Hematopoietic multipotent progenitor cell treated with erythropoietin and hydrocortisone succinate and interleukin-3 and kit ligand, for 4 days (in vitro differentiated cells): Measurements from ENCODE around the gene PSMD3.
"Not testable (repeated sequence)": the region's sequence is repeated elsewhere in the genome, so short reads cannot be mapped to it uniquely, and the experiment has no call there.

Source experiments
- DNase-seq: peaks from one replicate; pipeline ENCODE4 v3.0.0-alpha.2; 2015

PSMD3 gene

GRCh38 chr17:40000161-40000560 lies 19.6 kb downstream of the PSMD3 start:
- DNase-seq, result no peak

GRCh38 chr17:40001335-40001734 lies 20.7 kb downstream of the PSMD3 start:
- DNase-seq, result not testable (repeated sequence)

GRCh38 chr17:40004072-40004471 lies 23.5 kb downstream of the PSMD3 start:
- no peak for DNase-seq

- no peak for DNase-seq
These were observed 24.1 kb downstream of the PSMD3 start for GRCh38 chr17:40004712-40005111.

DNA sequence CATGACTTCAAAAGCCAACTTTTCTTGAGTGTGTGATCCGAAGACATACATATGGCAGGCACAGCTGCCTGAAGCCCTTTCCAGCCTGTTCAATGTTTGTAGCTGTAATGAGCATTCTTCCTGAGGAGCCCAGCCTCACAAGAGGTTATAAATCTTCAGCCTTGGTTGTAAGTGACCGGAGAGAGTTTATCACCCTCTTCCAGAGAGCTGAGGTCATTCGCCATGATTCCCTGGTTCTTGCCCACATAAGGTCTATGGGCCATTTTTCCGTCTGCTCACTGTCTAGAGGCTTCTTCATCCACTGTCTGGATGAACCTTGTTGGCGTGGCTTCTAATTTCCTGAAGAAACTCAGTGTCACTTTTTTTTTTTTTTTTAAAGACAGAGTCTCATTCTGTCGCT lies 24.9 kb downstream of the PSMD3 start:
- DNase-seq, result no peak

DNA sequence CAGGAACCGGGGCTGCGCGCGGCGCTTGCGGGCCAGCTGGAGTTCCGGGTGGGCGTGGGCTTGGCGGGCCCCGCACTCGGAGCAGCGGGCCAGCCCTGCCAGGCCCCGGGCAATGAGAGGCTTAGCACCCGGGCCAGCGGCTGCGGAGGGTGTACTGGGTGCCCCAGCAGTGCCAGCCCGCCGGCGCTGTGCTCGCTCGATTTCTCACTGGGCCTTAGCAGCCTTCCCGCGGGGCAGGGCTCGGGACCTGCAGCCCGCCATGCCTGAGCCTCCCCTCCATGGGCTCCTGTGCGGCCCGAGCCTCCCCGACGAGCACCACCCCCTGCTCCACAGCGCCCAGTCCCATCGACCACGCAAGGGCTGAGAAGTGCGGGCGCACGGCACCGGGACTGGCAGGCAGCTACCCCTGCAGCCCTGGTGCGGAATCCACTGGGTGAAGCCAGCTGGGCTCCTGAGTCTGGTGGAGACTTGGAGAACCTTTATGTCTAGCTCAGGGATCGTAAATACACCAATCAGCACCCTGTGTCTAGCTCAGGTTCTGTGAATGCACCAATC lies 30.4 kb downstream of the PSMD3 start:
- DNase-seq, result not testable (repeated sequence)

- not testable (repeated sequence) for DNase-seq
These were observed 31.5 kb downstream of the PSMD3 start for GRCh38 chr17:40012017-40012647.

GRCh38 chr17:40014375-40014980 lies 33.9 kb downstream of the PSMD3 start:
- no peak for DNase-seq

DNA sequence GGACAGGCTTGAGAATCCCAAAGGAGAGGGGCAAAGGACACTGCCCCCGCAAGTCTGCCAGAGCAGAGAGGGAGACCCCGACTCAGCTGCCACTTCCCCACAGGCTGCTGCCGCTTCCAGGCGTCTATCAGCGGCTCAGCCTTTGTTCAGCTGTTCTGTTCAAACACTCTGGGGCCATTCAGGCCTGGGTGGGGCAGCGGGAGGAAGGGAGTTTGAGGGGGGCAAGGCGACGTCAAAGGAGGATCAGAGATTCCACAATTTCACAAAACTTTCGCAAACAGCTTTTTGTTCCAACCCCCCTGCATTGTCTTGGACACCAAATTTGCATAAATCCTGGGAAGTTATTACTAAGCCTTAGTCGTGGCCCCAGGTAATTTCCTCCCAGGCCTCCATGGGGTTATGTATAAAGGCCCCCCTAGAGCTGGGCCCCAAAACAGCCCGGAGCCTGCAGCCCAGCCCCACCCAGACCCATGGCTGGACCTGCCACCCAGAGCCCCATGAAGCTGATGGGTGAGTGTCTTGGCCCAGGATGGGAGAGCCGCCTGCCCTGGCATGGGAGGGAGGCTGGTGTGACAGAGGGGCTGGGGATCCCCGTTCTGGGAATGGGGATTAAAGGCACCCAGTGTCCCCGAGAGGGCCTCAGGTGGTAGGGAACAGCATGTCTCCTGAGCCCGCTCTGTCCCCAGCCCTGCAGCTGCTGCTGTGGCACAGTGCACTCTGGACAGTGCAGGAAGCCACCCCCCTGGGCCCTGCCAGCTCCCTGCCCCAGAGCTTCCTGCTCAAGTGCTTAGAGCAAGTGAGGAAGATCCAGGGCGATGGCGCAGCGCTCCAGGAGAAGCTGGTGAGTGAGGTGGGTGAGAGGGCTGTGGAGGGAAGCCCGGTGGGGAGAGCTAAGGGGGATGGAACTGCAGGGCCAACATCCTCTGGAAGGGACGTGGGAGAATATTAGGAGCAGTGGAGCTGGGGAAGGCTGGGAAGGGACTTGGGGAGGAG lies 34.7 kb downstream of the PSMD3 start, which contains the start of gene CSF3:
CSF3 (plus strand) TSS at position 436 of the 993 bp plus-strand sequence; CDS start at position 471, 35 bp downstream.
- peak; percentile 20 for DNase-seq

DNA sequence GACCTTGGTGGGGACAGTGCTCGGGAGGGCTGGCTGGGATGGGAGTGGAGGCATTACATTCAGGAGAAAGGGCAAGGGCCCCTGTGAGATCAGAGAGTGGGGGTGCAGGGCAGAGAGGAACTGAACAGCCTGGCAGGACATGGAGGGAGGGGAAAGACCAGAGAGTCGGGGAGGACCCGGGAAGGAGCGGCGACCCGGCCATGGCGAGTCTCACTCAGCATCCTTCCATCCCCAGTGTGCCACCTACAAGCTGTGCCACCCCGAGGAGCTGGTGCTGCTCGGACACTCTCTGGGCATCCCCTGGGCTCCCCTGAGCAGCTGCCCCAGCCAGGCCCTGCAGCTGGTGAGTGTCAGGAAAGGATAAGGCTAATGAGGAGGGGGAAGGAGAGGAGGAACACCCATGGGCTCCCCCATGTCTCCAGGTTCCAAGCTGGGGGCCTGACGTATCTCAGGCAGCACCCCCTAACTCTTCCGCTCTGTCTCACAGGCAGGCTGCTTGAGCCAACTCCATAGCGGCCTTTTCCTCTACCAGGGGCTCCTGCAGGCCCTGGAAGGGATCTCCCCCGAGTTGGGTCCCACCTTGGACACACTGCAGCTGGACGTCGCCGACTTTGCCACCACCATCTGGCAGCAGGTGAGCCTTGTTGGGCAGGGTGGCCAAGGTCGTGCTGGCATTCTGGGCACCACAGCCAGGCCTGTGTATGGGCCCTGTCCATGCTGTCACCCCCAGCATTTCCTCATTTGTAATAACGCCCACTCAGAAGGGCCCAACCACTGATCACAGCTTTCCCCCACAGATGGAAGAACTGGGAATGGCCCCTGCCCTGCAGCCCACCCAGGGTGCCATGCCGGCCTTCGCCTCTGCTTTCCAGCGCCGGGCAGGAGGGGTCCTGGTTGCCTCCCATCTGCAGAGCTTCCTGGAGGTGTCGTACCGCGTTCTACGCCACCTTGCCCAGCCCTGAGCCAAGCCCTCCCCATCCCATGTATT lies 35.7 kb downstream of the PSMD3 start:
- DNase-seq, result no peak

DNA sequence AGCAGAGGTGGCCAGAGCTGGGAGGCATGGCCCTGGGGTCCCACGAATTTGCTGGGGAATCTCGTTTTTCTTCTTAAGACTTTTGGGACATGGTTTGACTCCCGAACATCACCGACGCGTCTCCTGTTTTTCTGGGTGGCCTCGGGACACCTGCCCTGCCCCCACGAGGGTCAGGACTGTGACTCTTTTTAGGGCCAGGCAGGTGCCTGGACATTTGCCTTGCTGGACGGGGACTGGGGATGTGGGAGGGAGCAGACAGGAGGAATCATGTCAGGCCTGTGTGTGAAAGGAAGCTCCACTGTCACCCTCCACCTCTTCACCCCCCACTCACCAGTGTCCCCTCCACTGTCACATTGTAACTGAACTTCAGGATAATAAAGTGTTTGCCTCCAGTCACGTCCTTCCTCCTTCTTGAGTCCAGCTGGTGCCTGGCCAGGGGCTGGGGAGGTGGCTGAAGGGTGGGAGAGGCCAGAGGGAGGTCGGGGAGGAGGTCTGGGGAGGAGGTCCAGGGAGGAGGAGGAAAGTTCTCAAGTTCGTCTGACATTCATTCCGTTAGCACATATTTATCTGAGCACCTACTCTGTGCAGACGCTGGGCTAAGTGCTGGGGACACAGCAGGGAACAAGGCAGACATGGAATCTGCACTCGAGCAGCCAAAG lies 36.9 kb downstream of the PSMD3 start:
- DNase-seq, result no peak

DNA sequence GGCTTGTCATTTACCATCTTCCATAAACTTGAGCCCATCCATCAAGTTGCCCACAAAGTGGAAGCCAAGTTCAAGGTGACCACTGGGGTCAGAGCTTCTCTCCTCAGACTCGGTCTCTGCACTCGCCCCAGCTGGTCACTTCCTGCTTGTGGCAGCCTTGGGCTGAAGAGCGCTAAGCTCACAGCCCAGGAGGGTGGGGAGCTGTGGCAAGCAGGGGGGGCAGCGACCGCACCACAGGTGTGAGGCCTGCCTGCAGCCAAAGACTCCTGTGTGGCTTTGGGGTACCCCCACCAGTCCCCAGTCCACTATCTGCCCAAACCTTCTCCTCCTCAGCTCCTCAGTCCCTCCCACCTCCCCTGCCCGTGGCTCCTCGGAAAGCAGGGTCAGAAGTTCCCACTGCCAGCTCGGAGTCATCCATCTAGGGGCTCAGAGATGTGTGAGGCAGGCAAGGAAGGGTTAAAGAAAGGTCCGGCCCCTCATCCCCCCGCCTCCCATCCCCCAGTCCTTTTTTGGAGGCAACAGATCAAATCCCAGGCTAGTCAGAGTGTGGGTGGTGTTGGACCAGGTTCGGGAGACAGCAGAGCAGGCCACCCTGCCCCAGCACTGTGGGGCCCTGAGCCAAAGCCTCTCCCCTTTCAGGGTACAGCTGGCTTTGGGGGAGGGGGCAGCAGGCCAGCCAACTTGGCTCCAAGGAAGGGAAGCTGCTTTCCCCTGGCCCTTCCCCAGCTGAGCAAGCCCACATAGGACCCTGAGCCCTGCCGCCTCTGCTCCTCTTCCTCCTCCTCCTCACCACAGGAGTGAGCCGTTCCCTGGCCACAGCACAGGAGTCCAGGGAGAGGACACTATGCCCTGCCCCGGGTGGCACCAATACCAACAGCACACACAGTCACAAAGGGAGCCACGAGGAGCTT lies 37.9 kb downstream of the PSMD3 start:
- DNase-seq, result no peak

- no peak for DNase-seq
These were observed 38.8 kb downstream of the PSMD3 start for GRCh38 chr17:40019140-40019991.

DNA sequence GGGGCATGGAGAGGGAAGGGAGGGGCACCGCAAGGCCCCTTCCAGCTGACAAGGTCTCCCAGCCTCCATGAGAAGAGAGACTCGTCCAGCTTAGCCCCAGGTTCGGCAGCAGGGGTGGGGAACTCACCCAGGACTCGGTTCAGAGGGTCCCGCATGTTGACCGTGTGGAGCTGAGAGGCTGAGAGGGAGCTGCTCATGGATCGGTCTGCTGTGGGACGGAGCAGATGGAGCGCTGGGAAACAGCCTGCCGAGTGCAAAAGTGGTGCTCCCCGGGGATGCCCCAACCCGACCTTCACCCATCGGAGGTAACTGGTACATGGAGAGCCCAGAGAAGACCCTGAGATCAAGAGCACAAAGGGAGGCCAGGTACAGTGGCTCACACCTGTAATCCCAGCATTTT lies 39.5 kb downstream of the PSMD3 start:
- no peak for DNase-seq

DNA sequence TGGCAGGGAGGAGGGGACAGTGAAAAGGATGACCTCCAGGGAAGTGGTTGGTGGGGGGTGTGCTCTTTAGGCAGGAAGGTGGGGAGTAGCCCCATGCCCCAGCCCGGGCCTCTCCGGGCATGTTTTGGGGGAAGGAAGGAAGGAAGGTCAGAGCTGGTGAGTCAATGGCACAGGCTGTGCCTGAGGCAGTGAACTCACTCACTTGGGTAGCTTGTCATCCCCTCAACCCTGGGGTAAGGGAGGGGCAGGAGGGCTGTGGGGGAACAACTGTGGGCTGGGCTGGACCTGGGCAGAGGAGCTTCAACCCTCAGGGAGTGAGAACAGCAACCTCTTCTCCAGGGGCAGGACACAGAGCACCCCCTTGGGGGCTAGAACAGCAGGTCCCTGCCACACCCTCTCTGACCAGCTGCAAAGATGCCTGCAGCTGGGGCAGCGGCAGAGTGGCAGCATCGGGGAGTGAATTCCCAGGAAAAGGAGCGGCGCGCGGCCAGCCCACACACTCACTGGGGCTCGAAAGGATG lies 40.9 kb downstream of the PSMD3 start:
- DNase-seq, result no peak

GRCh38 chr17:40022497-40022896 lies 41.9 kb downstream of the PSMD3 start:
- no peak for DNase-seq

GRCh38 chr17:40022961-40023541 lies 42.4 kb downstream of the PSMD3 start:
- DNase-seq, result no peak

DNA sequence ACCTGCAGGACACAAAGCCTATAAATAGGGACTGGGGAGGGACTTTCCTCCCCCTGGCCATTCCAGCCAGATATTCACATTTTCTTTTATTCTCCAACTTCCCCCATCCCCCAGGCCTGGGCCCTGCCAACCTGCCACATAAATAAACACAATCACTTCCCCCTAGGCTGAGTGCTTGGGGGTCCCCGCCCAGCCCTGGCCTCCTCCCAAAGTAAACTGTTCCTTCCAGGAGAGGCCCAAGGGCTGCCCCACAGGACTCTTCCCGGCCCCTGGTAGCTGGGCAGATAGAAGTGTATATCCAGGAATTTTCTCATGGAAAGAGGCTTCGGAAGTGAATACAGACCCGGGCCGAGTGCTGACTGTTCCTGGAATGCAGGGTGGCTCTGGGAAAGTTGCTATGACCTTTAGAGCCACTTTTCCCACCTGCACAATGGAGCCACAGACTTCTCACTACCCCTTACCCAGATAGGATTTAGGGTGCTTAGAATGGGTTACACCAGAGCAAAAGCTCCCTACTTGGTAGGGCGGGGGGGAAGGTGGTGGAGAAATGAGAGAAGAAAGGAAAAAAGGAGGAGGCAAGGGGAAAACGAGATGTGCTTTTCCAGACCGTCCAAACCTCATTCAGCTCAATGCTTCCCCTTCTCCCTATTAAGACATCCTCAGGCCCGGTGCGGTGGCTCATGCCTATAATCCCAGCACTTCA lies 43.1 kb downstream of the PSMD3 start:
- no peak for DNase-seq
